Endometrial microvascular endothelial cells (primary cell): Measurements from ENCODE around the gene PDCD5. TPM values are rescaled to one million over a fixed set of nuclear protein-coding genes. Genes with fewer than 3 reads are reported as not detected.
"Not testable (repeated sequence)": the region's sequence is repeated elsewhere in the genome, so short reads cannot be mapped to it uniquely, and the experiment has no call there.

ENCODE experiments used
- in situ Hi-C: cut with HindIII; loops from 2 replicates; pipeline ENCODE4 v1.10.0; 2017; ENCODE audit warnings: low sequenced_read_pairs, low pct_unique_long_range_greater_than_20kb; ENCODE audit errors: inconsistent ontology term
- total RNA-seq: library from RNA; depleted of rRNA; stranded (reverse); fragments of >200 nt; gene quantifications from one replicate; pipeline ENCODE4 v1.2.3, GENCODE V29; 2015; ENCODE audit errors: inconsistent ontology term

PDCD5 gene
- total RNA-seq, 1 donor from 2014 or later: 147 TPM

DNA sequence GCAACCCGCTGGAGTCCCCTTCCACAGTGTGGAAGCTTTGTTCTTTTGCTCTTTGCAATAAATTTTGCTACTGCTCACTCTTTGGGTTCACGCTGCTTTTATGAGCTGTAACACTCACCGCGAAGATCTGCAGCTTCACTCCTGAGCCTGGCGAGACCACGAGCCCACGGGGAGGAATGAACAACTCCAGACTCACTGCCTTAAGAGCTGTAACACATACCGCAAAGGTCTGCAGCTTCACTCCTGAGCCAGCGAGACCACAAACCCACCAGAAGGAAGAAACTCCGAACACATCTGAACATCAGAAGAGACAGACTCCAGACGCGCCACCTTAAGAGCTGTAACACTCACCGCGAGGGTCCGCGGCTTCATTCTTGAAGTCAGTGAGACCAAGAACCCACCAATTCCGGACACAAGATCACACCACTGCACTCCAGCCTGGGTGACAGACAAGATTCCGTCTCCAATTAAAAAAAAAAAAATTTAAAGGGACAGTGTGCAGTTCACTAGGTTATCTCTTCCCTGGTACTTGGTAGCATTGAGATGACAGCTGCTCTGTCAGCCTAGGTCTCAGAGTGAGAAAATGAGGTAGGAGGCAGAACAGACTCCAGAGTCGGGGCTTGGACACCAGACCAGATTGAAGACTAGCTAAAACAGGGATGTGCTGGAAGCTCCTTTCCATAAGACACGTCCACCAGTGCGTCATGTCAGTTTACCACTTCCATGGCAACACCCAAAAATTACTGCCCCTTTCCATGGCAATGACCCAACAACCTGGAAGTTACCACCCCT, 8.1 kb upstream of the PDCD5 start:
- in situ Hi-C loops: not testable (repeated sequence)

DNA sequence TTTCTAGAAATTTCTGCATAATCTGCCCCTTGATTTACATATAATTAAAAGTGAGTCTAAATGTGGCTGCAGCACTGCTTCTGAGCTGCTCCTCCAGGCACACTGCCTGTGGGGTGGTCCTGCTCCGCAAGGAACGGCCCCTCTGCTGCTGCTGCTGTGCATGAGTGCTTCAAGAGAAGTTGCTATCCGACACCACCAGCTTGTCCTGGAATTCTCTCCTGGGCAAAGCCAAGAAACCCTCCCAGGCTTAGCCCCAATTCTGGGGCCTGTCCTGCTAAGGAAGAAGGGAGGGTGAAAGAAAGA, 7.5 kb upstream of the PDCD5 start:
- in situ Hi-C loops: no loop called here

DNA sequence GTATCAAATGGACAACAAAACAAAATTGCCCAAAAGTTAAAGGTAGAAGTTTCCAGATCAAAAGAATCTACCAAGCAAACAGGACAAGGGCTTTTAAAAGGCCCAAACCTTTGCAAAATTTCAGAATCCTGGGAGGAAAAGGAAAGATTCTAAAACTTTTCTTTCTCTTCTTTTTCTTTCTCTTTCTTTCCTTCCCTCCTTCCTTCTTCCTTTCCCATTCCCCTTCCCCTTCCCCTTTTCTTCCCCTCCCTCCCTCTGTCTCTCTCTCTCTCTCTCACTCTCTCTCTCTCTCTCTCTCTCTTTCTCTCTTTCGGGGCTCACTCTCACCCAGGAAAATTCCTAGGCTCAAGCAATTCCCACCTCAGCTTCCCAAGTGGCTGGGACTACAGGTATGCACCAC, 4.2 kb upstream of the PDCD5 start:
- in situ Hi-C loops: no loop called here

DNA sequence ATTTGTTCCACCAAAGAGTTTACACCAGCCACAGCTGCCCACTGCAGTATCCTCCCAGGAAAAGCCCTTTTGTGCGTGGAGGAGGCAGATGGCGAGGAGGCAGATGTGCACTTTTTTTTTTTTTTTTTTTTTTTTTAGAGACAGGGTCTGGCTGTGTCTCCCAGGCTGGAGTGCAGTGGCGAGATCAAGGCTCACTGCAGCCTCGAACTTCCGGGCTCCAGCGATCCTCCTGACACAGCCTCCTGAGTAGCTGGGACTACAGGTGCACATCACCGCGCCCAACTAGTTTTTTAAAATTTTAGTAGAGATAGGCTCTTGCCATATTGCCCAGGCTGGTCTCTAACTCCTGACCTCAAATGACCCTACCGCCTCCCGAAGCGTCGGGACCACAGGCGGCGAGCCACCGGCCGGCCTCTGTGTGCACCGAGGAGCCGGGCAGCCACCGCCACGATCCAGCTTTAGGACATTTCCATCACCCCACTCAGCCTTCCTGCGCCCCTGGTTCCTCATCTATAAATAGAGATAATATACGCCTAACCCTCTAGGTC, 563 bp upstream of the PDCD5 start:
- in situ Hi-C loops: no loop called here

DNA sequence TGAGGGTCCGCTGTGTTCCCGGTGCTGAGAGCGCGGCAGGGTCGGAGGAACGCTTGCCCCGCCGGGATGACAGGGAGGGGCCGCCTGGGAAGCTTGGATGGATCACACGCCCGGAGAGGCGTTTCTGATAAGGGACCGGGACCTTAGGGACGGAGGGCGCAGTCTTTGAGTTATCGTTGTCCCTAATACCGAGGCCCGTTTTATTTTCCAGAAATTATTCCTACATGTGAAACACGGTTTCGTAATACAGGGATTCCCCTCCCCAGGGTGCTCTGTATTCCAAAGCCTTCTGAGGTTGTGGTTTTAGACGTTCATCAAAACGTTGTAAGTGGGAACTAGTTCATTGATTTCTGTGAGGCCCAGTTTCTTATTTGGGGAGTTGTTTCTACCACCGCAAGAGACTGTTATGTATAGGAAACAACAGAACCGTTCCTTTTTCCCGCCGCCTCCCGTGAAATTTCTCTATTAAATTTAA, 752 bp downstream of the PDCD5 start:
- in situ Hi-C loops: no loop called here

DNA sequence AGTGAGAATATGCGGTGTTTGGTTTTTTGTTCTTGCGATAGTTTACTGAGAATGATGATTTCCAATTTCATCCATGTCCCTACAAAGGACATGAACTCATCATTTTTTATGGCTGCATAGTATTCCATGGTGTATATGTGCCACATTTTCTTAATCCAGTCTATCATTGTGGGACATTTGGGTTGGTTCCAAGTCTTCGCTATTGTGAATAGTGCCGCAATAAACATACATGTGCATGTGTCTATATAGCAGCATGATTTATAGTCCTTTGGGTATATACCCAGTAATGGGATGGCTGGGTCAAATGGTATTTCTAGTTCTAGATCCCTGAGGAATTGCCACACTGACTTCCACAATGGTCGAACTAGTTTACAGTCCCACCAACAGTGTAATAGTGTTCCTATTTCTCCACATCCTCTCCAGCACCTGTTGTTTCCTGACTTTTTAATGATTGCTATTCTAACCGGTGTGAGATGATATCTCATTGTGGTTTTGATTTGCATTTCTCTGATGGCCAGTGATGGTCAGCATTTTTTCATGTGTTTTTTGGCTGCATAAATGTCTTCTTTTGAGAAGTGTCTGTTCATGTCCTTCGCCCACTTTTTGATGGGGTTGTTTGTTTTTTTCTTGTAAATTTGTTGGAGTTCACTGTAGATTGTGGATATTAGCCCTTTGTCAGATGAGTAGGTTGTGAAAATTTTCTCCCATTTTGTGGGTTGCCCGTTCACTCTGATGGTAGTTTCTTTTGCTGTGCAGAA, 6.9 kb downstream of the PDCD5 start:
- in situ Hi-C loops: not testable (repeated sequence)

DNA sequence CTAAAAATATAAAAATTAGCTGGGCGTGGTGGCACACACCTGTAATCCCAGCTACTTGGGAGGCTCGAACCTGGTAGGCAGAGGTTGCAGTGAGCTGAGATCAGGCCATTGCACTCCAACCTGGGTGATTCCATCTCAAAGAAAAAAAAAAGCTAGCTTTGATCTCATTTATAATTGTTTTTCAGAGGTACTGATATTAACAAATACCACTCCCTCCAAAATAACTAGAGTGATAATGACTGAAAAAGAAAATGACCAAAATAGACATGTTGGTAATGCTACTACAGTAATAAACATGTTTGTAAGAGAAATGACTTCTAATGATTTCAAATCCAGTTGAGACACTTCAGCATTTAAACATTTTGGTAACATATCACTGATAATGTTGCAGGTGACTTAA, 13.0 kb downstream of the PDCD5 start:
- in situ Hi-C loops: no loop called here

DNA sequence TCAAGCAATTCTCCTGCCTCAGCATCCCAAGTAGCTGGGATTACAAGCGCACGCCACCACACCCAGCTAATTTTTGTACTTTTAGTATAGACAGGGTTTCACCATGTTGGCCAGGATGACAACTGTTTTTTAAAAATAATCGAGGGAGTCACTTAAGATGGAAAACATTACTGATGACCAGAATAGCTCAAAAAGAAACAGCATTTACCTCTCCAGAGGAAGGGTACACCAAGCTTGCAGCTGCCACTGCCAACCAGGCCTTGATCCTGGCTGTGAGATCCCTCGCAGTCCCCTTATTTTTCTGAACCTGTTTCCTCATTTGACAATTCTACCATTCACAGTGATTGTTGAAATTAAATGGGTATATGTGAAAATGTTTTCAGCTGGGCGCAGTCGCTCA, 14.5 kb downstream of the PDCD5 start:
- in situ Hi-C loops: no loop called here

DNA sequence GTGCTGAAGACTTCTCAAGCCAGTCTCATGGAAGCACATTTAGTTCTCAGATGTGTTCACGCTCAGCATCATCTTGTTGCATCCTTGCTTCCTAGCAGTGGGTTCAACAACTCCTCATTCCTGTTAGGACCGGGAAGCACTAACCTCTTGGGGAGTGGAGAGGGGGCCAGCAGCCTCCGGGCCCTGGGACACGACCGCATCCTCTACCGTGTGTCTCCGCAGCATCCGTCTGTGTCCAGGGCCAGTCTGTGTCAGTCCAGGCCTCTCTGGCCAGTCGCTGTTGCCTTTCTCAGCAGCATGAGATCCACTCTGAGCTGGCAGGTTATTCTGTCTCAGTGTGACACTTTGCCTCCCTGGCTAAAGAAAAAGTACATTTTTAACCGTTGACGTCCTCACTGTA, 17.0 kb downstream of the PDCD5 start:
- in situ Hi-C loops: no loop called here

DNA sequence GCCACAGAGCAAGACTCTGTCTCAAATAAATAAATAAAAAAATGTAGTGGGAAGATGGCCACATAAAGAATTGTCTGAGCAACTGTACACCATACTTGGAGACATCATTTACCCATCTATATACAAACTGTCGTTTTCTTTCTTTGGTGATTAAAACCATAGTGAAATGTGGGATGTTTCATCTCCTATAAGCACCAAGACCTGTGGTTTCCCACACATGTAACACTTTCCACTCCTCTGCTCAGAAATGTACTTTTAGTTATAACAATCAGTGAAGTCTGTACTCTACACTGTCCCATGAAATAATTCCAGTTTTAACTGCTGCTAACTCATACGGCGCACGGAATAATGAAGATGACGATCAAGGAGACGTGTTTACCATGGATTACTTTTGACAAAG, 18.3 kb downstream of the PDCD5 start:
- in situ Hi-C loops: no loop called here

DNA sequence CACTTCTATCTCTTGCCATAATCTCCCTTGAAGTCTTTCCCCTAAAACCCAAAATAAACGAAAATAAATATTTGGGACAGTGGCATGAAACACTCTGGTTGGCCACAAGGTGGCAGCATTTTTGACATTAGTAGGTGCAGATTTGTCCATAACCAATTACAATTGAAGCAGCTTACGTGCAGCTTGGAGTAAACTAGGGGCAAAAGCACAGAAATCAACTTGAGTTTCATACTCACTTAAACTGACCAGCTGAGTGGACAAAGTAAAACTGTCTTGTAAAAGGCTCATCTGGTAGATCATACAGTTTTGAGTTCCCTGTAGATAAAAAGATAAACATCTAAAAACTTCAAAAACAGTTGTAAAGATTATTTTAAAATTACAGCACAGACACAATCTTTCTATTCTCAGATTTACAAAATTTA, 18.8 kb downstream of the PDCD5 start:
- in situ Hi-C loops: no loop called here

DNA sequence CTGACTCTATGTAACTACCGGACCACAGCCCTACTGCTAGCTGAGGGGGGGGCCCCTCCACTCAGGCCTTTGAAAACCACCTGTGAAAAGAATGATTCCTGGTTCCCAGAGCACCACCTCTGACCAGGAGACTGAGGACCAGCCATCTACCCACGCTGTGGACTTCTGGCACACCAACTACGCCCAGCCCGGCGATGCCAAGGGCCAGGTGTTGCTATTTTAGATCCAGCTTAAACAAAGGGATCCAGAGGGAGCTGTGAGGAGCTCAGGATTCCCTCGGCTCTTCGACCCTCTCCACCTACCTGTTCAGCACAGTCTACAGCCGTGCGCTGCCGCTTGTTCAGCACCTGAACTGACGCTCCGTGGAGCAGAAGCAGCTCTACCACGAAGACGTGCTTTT, 23.0 kb downstream of the PDCD5 start:
- in situ Hi-C loops: no loop called here

DNA sequence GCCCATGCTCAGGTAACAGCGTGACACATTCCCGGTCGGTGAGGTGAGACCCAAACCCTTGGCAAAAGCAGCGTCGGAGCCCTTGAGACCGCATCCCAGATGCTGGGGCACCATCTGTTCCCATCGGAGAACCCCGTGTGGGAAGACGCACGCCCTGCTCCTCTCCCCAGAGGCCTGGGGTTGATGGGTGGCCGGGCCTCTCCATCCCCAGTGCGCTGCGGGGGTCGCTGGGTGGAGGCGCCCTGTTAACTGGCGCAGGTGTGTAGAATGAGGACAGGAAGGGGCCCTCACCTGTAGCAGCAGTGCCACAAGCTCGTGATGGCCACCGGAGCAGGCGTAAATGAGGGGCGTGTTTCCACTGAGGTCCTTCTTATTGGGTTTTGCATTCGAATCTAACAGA, 24.6 kb downstream of the PDCD5 start:
- in situ Hi-C loops: no loop called here

DNA sequence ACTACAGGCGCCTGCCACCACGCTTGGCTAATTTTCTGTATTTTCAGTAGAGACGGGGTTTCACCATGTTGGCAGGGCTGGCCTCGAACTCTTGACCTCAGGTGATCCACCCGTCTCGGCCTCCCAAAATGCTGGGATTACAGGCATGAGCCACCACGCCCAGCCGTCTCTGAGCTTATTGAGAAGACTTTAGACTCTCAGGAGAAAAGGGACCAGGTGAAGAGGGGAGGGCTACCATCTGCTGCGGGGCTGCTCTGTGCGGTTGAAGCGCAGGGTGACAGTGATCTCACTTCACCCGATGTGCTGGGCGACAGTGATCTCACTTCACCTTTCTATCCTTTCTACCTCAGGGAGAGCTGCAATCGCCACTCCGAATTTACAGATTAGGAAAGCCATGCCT, 25.3 kb downstream of the PDCD5 start:
- in situ Hi-C loops: no loop called here

DNA sequence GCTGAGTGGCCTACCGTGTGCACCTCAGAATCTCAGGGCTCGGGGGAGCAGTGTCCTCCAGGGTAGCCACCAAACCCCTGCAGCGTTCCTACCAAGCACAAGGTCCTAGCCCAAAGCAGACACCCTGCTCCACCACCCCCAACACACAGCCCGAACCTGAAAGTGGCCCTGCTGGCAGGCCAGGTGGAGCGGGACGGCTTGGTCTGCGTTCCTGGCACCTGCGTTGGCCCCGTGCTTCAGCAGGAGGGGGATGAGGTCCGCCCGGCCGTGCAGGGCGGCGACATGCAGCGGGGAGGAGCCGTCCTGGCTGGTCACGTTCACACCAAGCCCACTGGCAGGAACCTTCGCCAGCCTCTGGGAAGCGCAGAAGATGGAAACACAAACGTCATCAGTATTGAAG, 26.5 kb downstream of the PDCD5 start:
- in situ Hi-C loops: no loop called here

DNA sequence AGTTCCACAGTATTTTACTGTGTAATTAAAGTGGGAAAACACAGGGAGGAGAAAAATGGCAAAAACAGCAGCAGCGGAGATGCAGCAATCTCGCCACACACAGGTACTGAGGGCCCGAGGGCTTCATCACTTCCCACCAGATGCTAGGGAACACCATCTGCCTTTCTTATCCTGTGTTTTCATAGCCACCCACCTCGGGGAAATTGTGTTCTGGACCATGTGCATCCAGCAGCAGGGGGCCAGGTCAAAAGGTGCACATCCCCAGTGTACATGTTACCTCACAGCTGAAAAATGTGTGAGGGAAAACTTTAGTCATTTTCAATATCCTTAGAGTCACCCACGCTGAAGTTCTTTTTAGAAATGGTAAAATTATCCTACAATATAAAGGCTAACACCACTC, 30.2 kb downstream of the PDCD5 start:
- in situ Hi-C loops: no loop called here

DNA sequence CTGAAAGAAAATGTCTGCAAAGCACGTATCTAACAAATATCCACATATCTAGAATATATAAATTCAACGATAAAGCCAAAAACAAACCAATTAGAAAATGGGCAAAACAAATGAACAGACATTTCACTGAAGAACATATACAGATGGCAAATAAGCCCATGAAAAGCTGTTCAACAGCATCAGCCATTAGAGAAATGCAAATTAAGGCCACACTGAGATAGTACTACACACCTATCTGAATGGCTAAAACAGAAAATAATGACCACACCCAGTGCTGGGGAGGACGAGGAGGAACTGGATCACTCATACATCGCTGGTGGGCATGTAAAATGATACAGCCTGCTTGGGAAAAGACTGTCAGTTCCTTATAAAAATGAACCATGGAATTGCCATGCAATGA, 32.0 kb downstream of the PDCD5 start:
- in situ Hi-C loops: no loop called here

DNA sequence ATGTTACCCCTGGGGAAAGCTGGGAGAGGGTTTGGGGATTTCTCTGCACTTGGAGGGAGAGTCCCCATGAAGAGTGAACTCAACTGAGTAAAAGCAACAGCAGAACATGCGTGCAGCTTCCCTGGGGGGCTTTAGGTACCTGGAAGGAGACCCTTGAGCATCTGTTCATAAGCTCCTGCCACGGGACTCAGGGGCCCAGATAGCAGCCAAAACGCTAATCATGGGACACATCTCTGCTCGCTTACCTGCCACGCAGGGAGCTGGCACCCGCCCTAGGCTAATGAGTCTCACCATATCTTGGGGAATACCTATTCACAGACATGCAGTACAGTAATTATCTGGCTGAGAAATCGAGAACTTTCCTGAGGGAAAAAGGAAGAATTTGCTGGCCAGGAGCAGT, 33.9 kb downstream of the PDCD5 start:
- in situ Hi-C loops: no loop called here

DNA sequence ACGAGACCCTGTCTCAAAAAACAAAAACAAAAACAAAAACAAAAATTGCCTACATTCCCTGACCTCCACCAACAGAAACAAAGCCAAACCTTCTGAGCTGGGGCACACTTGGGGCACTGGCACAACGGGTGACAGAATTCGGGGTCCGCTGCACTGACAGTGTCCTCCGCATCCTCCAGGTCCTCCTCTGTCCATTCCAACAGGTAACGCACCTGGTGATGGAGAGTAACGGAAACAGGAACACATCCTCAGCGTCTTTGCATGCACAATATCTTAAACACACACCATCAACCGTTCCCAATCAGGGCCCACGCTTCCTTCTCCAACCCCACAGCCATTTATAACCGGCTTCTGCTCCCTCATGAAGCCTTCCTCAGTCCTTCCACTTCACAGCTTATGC, 34.6 kb downstream of the PDCD5 start:
- in situ Hi-C loops: no loop called here

DNA sequence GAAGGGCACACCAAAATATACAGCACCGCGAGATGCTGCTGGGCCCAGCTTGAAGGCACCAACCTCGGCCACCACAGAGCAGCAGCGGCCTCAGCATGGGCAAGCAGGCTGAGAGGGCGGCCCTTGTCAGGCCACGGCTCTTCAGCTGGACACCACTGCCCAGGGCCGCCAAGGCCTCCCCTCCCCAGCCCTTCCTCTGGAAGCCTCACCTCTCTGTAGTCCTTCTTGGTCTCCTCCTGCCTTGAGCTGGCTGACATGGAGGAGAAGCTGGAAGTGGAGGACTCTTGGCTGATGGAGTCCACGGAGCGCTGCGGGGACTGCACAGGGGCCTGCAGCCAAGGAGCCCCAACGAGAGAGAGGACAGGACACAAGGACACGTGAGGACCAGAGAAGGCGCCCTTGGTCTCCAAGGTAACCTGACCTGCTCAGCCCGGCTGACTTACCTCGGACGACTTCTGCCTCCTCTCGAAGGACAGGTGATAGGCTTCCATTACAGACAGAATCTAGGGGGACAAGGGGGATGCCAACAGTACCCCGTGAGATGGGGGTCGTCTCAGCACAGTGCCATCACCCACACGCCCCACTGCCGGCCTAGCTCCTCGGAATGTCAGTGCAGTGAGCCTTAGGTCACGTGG, 38.2 kb downstream of the PDCD5 start:
- in situ Hi-C loops: no loop called here
